K562 (cell line): Measurements from ENCODE around the gene VSIG10L. TPM values are rescaled to one million over a fixed set of nuclear protein-coding genes. Genes with fewer than 3 reads are reported as not detected.

ENCODE experiments used
- FOXA3 ChIP-seq, 2 experiments: fragments of 450-650 bp in 1 of 2; sonication (generic) in 1 of 2; formaldehyde crosslinking; IDR thresholded peaks in 1 of 2; conservative IDR thresholded peaks in 1 of 2; 2 replicates each; pipeline versions ENCODE4 v1.4.0 to v1.8.0; 2020 to 2022; ENCODE audit warnings: mild to moderate bottlenecking in 2 of 2, missing genetic modification reagents in 1 of 2
- NFIC ChIP-seq: fragments of 450-650 bp; IDR thresholded peaks from 2 replicates; pipeline ENCODE4 v1.6.1; 2017; ENCODE audit warnings: mild to moderate bottlenecking, inconsistent platforms
- RBM34 ChIP-seq: fragments of 200-400 bp; formaldehyde crosslinking; IDR thresholded peaks from 2 replicates; pipeline ENCODE4 v1.6.1; 2018; ENCODE audit warnings: low read length, borderline replicate concordance; ENCODE audit not compliant: insufficient read depth
- SIX5 ChIP-seq, 2 experiments: IDR thresholded peaks; 2 replicates each; pipeline ENCODE4 v1.6.1; 2011; ENCODE audit warnings: low read length in 2 of 2, borderline replicate concordance in 1 of 2, low read depth in 1 of 2, mild to moderate bottlenecking in 1 of 2, moderate library complexity in 1 of 2; ENCODE audit not compliant: insufficient read depth in 1 of 2
- ZBTB1 ChIP-seq: sonication (generic); formaldehyde crosslinking; IDR thresholded peaks from 2 replicates; pipeline ENCODE4 v1.8.1; 2023; ENCODE audit warnings: missing genetic modification reagents, low read depth, mild to moderate bottlenecking, borderline replicate concordance
- ZKSCAN3 ChIP-seq: fragments of 250-450 bp; sonication (Bioruptor Pico); IDR thresholded peaks from 2 replicates; pipeline ENCODE4 v1.4.0; 2020
- ZNF384 ChIP-seq: IDR thresholded peaks from 2 replicates; pipeline ENCODE4 v1.6.1; 2012; ENCODE audit warnings: low read depth, low read length, improper control_type of control experiment
- ZNF668 ChIP-seq: fragments of 250-450 bp; sonication (Bioruptor Pico); IDR thresholded peaks from 2 replicates; pipeline ENCODE4 v1.8.0; 2022; ENCODE audit warnings: mild to moderate bottlenecking, inconsistent platforms
- polyA plus RNA-seq, 8 experiments: library from polyadenylated mRNA; depleted of rRNA in 4 of 8; stranded (reverse) in 5 of 8; unstranded in 3 of 8; fragments of >200 nt; fragmentation: Nextera tagmentation in 2 of 8; fragmentation: Illumina TruSeq in 1 of 8; extraction: Ambion mirVana in 2 of 8; extraction: Trizol in 1 of 8; gene quantifications; 2 replicates each; pipeline versions ENCODE4 v1.2.1 to v1.2.3, GENCODE V29; 2011 to 2014; ENCODE audit warnings: inconsistent platforms in 1 of 8, missing spikeins in 1 of 8
- total RNA-seq, 7 experiments: library from RNA; depleted of rRNA in 6 of 7; stranded (reverse); fragments of >200 nt in 6 of 7; fragmentation: Illumina TruSeq in 2 of 7; extraction: Trizol in 2 of 7; gene quantifications; 2 replicates each; pipeline versions ENCODE4 v1.2.1 to v1.2.3, GENCODE V29; 2011 to 2021; ENCODE audit warnings: low replicate concordance in 1 of 7
- TF ChIP-seq, protein P1 (sequence below): sonication (generic); formaldehyde crosslinking; IDR thresholded peaks from 2 replicates; pipeline ENCODE4 v1.8.0; 2022; ENCODE audit warnings: mild to moderate bottlenecking, missing genetic modification reagents
- TF ChIP-seq, protein P2 (sequence below): fragments of 250-450 bp; sonication (Bioruptor Pico); IDR thresholded peaks from 2 replicates; pipeline ENCODE4 v1.8.0; 2022; ENCODE audit warnings: inconsistent platforms
- TF ChIP-seq, protein P3 (sequence below): fragments of 250-450 bp; sonication (Bioruptor Pico); IDR thresholded peaks from 2 replicates; pipeline ENCODE4 v1.5.0; 2021
- TF ChIP-seq, protein P4 (sequence below), 2 experiments: IDR thresholded peaks; 2 replicates each; pipeline ENCODE4 v1.6.1; 2012; ENCODE audit warnings: improper control_type of control experiment in 2 of 2, low read depth in 2 of 2, low read length in 2 of 2, borderline replicate concordance in 1 of 2

Gene VSIG10L
- total and polyA plus RNA-seq, 9 of the 15 experiments (the other 6 are each of a cell fraction or from before 2014, with no cell fraction given), result 1.1 to 7.6 (median 2.2) TPM

DNA sequence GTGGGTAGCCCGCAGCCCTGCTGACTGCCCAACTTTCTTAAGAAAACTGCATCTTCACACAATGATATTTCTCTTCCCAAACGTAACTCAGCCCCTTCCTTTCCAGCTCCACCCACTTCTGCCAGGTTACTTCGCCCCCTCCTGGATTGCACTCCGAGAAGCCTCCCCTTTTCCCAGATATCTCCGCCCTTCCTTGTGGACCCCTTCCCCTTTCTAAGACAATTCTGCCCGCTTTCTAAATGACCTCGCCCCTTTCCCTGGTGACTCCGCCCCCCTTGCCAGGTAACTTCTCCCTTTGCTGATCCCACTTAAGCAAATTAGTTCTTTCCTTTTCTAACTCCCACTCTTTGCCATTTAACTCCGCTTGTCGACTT, 2.6 kb downstream of the VSIG10L start (continued):
- TF ChIP-seq ZNF668, result no peak
- no peak for TF ChIP-seq ZNF384
- TF ChIP-seq, protein P1, sequence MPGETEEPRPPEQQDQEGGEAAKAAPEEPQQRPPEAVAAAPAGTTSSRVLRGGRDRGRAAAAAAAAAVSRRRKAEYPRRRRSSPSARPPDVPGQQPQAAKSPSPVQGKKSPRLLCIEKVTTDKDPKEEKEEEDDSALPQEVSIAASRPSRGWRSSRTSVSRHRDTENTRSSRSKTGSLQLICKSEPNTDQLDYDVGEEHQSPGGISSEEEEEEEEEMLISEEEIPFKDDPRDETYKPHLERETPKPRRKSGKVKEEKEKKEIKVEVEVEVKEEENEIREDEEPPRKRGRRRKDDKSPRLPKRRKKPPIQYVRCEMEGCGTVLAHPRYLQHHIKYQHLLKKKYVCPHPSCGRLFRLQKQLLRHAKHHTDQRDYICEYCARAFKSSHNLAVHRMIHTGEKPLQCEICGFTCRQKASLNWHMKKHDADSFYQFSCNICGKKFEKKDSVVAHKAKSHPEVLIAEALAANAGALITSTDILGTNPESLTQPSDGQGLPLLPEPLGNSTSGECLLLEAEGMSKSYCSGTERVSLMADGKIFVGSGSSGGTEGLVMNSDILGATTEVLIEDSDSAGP, result no peak
- TF ChIP-seq, protein P2, sequence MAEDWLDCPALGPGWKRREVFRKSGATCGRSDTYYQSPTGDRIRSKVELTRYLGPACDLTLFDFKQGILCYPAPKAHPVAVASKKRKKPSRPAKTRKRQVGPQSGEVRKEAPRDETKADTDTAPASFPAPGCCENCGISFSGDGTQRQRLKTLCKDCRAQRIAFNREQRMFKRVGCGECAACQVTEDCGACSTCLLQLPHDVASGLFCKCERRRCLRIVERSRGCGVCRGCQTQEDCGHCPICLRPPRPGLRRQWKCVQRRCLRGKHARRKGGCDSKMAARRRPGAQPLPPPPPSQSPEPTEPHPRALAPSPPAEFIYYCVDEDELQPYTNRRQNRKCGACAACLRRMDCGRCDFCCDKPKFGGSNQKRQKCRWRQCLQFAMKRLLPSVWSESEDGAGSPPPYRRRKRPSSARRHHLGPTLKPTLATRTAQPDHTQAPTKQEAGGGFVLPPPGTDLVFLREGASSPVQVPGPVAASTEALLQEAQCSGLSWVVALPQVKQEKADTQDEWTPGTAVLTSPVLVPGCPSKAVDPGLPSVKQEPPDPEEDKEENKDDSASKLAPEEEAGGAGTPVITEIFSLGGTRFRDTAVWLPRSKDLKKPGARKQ, result no peak
- TF ChIP-seq RBM34, result no peak
- TF ChIP-seq SIX5 (IDR thresholded peaks at IDR 0.05; ENCODE audit: borderline replicate concordance in 1 of 2, insufficient read depth in 1 of 2, low read depth in 1 of 2, low read length in 2 of 2), result no peak
- TF ChIP-seq, protein P3, sequence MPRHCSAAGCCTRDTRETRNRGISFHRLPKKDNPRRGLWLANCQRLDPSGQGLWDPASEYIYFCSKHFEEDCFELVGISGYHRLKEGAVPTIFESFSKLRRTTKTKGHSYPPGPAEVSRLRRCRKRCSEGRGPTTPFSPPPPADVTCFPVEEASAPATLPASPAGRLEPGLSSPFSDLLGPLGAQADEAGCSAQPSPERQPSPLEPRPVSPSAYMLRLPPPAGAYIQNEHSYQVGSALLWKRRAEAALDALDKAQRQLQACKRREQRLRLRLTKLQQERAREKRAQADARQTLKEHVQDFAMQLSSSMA, result no peak
- no peak for TF ChIP-seq ZKSCAN3 (CRISPR knock-in tag)
- TF ChIP-seq FOXA3 (CRISPR knock-in tag; conservative IDR thresholded peaks at IDR 0.05 in 1 of 2, IDR thresholded peaks at IDR 0.05 in 1 of 2), result 0 out of 4 replicates have a peak, but pooled peaks of 1 of the 2 experiments have one; percentile 9
- TF ChIP-seq, protein P4, sequence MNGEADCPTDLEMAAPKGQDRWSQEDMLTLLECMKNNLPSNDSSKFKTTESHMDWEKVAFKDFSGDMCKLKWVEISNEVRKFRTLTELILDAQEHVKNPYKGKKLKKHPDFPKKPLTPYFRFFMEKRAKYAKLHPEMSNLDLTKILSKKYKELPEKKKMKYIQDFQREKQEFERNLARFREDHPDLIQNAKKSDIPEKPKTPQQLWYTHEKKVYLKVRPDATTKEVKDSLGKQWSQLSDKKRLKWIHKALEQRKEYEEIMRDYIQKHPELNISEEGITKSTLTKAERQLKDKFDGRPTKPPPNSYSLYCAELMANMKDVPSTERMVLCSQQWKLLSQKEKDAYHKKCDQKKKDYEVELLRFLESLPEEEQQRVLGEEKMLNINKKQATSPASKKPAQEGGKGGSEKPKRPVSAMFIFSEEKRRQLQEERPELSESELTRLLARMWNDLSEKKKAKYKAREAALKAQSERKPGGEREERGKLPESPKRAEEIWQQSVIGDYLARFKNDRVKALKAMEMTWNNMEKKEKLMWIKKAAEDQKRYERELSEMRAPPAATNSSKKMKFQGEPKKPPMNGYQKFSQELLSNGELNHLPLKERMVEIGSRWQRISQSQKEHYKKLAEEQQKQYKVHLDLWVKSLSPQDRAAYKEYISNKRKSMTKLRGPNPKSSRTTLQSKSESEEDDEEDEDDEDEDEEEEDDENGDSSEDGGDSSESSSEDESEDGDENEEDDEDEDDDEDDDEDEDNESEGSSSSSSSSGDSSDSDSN (IDR thresholded peaks at IDR 0.05; ENCODE audit: borderline replicate concordance in 1 of 2, low read depth in 2 of 2, low read length in 2 of 2), result no peak
- TF ChIP-seq NFIC, result peak; percentile 23; the same call in 1 of the 2 replicates
- no peak for TF ChIP-seq ZBTB1 (CRISPR knock-in tag)
